NCI-H82 (cell line): ENCODE measurements around the gene FARS2.

Source experiments
- DNase-seq: peaks from one replicate; lab custom pipeline; 2025; lab: John Stamatoyannopoulos, UW

The FARS2 gene

GRCh38 chr6:5731435-5731834 is 470.1 kb downstream of the FARS2 start:
- DNase-seq: no peak

- no peak for DNase-seq
Measured at GRCh38 chr6:5732496-5732895, 471.2 kb downstream of the FARS2 start.

DNA sequence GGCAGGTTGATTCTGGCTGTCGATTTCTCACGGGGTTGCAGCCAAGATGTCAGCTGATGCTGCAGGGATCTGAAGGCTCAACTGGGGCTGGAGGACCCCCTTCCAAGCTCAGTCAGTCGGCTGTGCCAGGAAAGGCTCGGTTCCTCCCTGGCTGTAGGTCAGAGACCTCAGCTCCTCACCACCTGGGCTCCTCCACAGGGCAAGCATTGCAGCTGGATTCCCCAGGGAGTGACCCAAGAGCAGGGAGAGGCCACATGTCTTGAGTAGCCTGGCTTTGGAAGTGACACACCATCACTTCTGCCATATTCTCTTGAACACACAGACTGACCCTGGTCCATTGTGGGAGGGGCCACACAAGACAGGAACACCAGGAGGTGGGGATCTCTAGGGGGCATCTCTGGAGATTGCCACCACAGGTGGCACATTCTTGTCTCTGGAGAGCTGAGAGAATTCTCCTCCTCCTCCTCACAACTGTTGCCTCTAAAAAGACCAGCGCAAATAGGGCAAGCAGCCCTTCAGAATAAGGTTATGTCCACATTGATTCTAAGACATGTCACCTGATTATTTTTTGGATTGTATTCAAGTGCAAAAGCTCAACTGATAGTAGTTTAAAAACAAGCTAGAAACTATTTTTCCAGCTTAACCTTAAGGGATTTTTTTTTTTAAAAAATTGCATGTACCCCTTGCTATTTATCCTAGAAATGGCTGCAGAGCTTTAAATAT is 474.9 kb downstream of the FARS2 start:
- DNase-seq: no peak

GRCh38 chr6:5737460-5737859 is 476.1 kb downstream of the FARS2 start:
- DNase-seq: peak; percentile 22

DNA sequence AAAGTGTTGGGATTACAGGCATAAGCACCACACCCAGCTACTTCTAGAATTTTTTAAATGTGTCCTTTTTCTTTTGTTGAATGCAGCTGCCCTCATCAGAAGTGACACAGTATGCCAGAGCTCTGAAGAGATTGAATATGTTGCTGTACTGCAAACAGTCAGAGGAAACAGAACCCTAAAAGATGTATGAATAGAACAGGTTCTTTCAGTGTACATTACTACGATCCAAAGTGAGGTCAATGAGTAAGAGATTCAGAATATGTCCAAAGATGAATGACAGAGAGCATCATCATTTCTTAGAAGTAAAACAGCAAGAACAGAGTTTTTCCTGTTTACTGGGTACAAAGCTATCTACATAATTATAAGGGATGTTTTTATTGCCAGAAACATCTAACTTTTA is 476.9 kb downstream of the FARS2 start:
- DNase-seq: no peak

DNA sequence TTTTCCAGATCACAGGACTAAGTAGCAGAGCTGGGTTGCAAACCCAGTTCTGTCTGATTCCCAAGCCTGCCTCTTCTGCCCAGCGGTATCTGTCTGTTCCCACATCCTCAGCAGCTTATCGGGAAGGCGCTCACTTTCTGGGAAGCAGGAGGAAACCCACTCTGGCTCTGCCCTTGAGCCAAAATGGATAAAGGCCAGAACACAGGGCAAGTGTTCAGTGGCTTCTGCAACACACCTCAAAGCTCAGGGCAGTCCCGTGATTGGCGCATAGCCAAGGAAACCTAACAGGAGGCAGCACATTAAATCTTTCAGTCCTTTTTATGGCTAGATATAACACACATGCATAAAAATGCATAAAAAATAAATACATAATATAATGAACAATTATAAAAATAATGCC is 483.2 kb downstream of the FARS2 start:
- DNase-seq: no peak

DNA sequence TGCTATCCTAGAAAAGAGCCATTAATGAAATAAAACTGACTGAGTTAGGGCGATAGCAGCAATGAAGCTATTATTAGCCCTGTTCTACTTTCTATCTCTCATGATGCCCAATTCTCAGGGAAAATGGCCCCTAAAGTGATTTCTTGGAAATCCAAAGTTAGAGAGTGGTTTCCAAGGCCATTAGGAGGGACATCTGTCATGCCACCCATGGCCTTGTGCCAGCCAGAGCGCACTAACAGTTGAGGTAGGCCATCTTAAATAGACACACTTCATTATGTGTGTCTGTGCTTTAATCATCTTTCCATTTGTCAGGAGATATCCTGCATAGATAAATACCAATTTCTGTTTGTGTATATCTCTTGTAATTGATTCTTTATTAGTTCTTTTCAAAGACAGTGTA is 483.8 kb downstream of the FARS2 start:
- no peak for DNase-seq

DNA sequence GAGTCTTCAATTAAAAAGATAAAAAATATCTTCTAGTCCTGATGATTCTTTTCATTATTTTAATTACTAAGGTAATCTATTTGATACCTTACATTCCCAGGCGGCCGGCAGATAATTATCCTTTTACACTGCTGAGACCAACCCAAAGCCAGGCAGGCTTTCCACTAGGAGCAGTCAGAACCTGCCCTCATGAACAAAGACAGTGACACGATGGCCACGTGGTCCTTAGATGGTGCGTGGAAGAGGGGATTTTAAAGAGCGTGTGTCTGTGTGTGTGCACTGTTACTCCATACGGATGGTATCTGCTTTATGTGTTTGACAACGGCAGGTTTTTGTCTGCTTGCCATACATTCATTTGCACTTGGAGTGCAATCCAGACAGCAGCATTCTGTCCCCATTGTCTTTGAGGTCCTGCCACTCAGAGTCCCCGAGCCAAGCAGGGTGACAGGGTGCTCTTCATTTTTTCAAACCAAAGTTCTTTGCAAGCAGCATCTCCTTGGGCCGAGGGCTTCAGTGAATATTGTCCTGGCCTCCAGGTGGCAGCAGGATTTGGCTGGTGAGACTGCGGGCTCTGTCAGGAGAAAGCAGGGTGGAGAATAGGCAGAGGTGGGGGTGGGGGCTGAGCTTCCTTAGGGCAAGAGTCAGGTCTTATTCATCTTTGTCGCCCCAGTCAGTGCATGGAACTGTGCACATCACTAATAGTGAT is 484.9 kb downstream of the FARS2 start:
- DNase-seq: peak; percentile 72

DNA sequence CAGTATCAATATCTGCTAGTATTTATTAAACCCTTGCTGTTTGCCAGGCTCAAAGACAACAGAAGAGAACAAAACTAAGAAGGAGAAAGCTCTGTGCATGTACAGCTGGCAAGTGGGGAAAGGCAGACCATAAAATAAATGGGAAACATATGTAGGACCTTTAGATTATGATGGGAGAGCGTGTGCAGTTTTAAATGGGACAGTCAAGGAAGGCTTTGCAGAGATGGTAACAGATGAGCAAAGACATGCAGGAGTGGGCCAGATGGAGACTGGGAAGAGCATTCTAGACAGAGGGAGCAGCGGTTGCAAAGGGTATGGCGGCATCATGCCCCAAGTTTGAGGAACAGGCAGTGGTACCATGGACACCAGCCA is 485.4 kb downstream of the FARS2 start:
- no peak for DNase-seq

GRCh38 chr6:5747379-5747778 is 486.1 kb downstream of the FARS2 start:
- peak; percentile 13 for DNase-seq

- DNase-seq: no peak
Measured at GRCh38 chr6:5749016-5749650, 487.8 kb downstream of the FARS2 start.

GRCh38 chr6:5749651-5750215 is 488.4 kb downstream of the FARS2 start:
- DNase-seq: no peak

- no peak for DNase-seq
Measured at GRCh38 chr6:5751525-5752390, 490.4 kb downstream of the FARS2 start.

GRCh38 chr6:5752391-5752680 is 491.0 kb downstream of the FARS2 start:
- DNase-seq: peak; percentile 99

DNA sequence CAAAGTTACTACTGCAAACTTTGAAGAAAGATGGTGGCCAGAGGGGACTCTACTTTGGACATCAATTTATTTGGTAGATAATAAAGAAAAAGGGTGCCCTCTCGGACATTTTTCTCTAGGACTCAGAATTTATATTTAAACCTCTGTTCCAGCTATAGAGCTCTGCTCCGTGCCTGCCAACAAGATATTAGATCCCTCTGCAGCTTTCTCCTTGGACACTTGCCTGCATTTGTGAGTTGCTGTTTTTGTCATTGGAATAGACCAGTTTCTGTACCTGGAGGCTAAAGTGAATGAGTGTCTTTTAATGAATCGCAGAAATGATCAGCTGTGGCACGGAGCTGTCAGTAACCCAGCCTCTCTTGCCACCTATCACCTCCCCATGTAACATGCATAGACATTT is 491.9 kb downstream of the FARS2 start:
- no peak for DNase-seq

- no peak for DNase-seq
Measured at GRCh38 chr6:5754904-5755303, 493.6 kb downstream of the FARS2 start.

- no peak for DNase-seq
Measured at GRCh38 chr6:5759571-5759970, 498.3 kb downstream of the FARS2 start.

GRCh38 chr6:5761370-5761769 is 500.1 kb downstream of the FARS2 start:
- DNase-seq: no peak

DNA sequence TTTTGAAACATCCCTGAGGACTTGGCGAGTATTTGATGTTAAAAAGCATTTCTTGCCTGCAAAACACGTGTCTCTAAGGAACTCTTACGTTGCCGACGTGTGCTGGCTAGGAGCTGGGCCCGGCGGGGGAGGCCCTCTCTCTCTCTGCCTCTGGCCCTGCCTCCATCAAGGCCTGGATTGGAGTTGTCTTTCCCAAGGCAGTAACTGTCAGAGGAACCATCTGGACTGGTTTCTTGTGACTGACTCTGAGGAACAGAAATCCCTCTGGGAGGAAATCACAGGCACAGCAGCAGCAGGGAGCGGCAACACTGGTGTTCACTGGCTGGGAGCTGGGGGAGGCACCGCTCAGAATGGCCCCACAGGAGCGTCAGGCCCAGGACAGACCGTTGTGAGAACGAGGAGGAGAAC is 501.3 kb downstream of the FARS2 start:
- peak; percentile 76 for DNase-seq

- no peak for DNase-seq
Measured at GRCh38 chr6:5763407-5763806, 502.1 kb downstream of the FARS2 start.

GRCh38 chr6:5763871-5764270 is 502.6 kb downstream of the FARS2 start:
- DNase-seq: peak; percentile 22

GRCh38 chr6:5764401-5764955 is 503.2 kb downstream of the FARS2 start:
- DNase-seq: peak; percentile 55
